Mucosa of descending colon (tissue), 3 donors: Measurements from ENCODE around the gene OOSP2. TPM values are rescaled to one million over a fixed set of nuclear protein-coding genes. Genes with fewer than 3 reads are reported as not detected.
"Not testable (repeated sequence)": the region's sequence is repeated elsewhere in the genome, so short reads cannot be mapped to it uniquely, and the experiment has no call there.

Experiments used
- ATAC-seq: fragments of 200-7000 bp; cut with Tn5 transposase; one replicate; pipeline ENCODE4 v1.9.1; 2020; ENCODE audit warnings: mild to moderate bottlenecking, moderate library complexity
- DNase-seq, 3 donors: peaks; one replicate each; pipeline ENCODE4 v3.0.0-alpha.2; 2020
- H3K36me3 ChIP-seq: fragments of 200-600 bp; one replicate; pipeline ENCODE4 v1.8.0; 2021; ENCODE audit warnings: low read depth, mild to moderate bottlenecking
- H3K4me1 ChIP-seq: fragments of 200-600 bp; one replicate; pipeline ENCODE4 v1.8.0; 2021; ENCODE audit warnings: low read depth, mild to moderate bottlenecking
- H3K4me3 ChIP-seq: fragments of 200-600 bp; one replicate; pipeline ENCODE4 v1.8.0; 2021; ENCODE audit warnings: mild to moderate bottlenecking
- H3K9me3 ChIP-seq: fragments of 200-600 bp; one replicate; pipeline ENCODE4 v1.8.0; 2021; ENCODE audit warnings: mild to moderate bottlenecking
- CTCF ChIP-seq: fragments of 200-600 bp; IDR thresholded peaks from one replicate; pipeline ENCODE4 v1.8.0; 2022; ENCODE audit warnings: antibody characterized with exemption, mild to moderate bottlenecking
- intact Hi-C, 2 donors: fragments of 100-400 bp; cut with DNase I in 1 of 2; cut with micrococcal nuclease in 1 of 2; formaldehyde crosslinking; loops; one replicate each; pipeline versions ENCODE4 v1.11.0 to v1.11.1; 2022; cut with DNase I, micrococcal nuclease
- total RNA-seq, 3 donors: library from RNA; stranded (reverse); fragmentation: NEBNext Ultra II Directional in 2 of 3; extraction: Animal tissue kit (Norgen Biotek cat#: 25700) in 2 of 3; gene quantifications; one replicate each; pipeline versions ENCODE4 v1.2.1 to v1.2.4, GENCODE V29; 2021 to 2023
- donor health status: DM: no; HTN: no; CAD: no; lungs with moderate emphysema.
- donor health status: DM: no; HTN: no; CAD: no.
- donor health status: DM: no; HTN: yes; CAD: no.

Gene OOSP2
- total RNA-seq, 3 donors from 2014 or later, result not detected

GRCh38 chr11:60005360-60005759 is 34.8 kb upstream of the OOSP2 start:
- Histone ChIP-seq H3K9me3 (no peaks in the 10 kb centered on the region), H3K36me3 (no peaks in the 10 kb centered on the region), H3K4me3 (no peak overlapping the region), H3K4me1 (no peaks in the 10 kb centered on the region)
- ATAC-seq (no peak), DNase-seq (no peak)
- TF ChIP-seq CTCF, result no peak
- intact Hi-C loops, result no loop called here

- Histone ChIP-seq H3K4me1 (no peaks in the 10 kb centered on the region), H3K4me3 (no peak within 1 kb of the TSS), H3K36me3 (no peaks in the 10 kb centered on the region), H3K9me3 (no peaks in the 10 kb centered on the region)
- no peak for TF ChIP-seq CTCF
- no peak for DNase-seq
- no peak for ATAC-seq
- intact Hi-C loops, result no loop called here
Measured at GRCh38 chr11:60016881-60017280, 23.3 kb upstream of the OOSP2 start, which contains the start of gene OOSP4B. Gene OOSP4B (plus strand): TSS chr11:60017181.

GRCh38 chr11:60018058-60018457 is 22.2 kb upstream of the OOSP2 start:
- H3K4me3 ChIP-seq, result no peak overlapping the region
- H3K9me3 ChIP-seq, result no peaks in the 10 kb centered on the region
- ATAC-seq, result no peak
- TF ChIP-seq CTCF, result no peak
- H3K36me3 ChIP-seq, result no peaks in the 10 kb centered on the region
- no peak for DNase-seq
- H3K4me1 ChIP-seq, result no peaks in the 10 kb centered on the region
- intact Hi-C loops, result no loop called here

- H3K4me1 ChIP-seq, H3K36me3 ChIP-seq, DNase-seq, intact Hi-C loops, ATAC-seq, H3K9me3 ChIP-seq, H3K4me3 ChIP-seq: not testable (repeated sequence)
Measured at GRCh38 chr11:60020376-60020775, 19.8 kb upstream of the OOSP2 start.

GRCh38 chr11:60029015-60029632 is 11.1 kb upstream of the OOSP2 start:
- Histone ChIP-seq H3K36me3 (no peaks in the 10 kb centered on the region), H3K4me1 (no peaks in the 10 kb centered on the region), H3K4me3 (no peak overlapping the region), H3K9me3 (no peaks in the 10 kb centered on the region)
- no peak for ATAC-seq
- DNase-seq, result no peak
- intact Hi-C loops, result no loop called here
- TF ChIP-seq CTCF, result no peak

GRCh38 chr11:60050422-60050821 is 10.2 kb downstream of the OOSP2 start:
- DNase-seq, H3K4me3 ChIP-seq, H3K9me3 ChIP-seq, H3K36me3 ChIP-seq, intact Hi-C loops, ATAC-seq, H3K4me1 ChIP-seq: not testable (repeated sequence)

- H3K36me3 ChIP-seq, H3K4me3 ChIP-seq, ATAC-seq, DNase-seq, intact Hi-C loops, H3K4me1 ChIP-seq, H3K9me3 ChIP-seq: not testable (repeated sequence)
Measured at GRCh38 chr11:60050839-60051238, 10.6 kb downstream of the OOSP2 start.
